GM19455 (cell line): ENCODE measurements around the gene BAZ1B.
"Not testable (repeated sequence)": the region's sequence is repeated elsewhere in the genome, so short reads cannot be mapped to it uniquely, and the experiment has no call there.

ENCODE experiments used
- ATAC-seq: cut with Tn5 transposase; IDR thresholded peaks from one replicate; pipeline ENCODE4 v1.9.1; 2021; ENCODE audit not compliant: unreplicated experiment

The BAZ1B gene, protein sequence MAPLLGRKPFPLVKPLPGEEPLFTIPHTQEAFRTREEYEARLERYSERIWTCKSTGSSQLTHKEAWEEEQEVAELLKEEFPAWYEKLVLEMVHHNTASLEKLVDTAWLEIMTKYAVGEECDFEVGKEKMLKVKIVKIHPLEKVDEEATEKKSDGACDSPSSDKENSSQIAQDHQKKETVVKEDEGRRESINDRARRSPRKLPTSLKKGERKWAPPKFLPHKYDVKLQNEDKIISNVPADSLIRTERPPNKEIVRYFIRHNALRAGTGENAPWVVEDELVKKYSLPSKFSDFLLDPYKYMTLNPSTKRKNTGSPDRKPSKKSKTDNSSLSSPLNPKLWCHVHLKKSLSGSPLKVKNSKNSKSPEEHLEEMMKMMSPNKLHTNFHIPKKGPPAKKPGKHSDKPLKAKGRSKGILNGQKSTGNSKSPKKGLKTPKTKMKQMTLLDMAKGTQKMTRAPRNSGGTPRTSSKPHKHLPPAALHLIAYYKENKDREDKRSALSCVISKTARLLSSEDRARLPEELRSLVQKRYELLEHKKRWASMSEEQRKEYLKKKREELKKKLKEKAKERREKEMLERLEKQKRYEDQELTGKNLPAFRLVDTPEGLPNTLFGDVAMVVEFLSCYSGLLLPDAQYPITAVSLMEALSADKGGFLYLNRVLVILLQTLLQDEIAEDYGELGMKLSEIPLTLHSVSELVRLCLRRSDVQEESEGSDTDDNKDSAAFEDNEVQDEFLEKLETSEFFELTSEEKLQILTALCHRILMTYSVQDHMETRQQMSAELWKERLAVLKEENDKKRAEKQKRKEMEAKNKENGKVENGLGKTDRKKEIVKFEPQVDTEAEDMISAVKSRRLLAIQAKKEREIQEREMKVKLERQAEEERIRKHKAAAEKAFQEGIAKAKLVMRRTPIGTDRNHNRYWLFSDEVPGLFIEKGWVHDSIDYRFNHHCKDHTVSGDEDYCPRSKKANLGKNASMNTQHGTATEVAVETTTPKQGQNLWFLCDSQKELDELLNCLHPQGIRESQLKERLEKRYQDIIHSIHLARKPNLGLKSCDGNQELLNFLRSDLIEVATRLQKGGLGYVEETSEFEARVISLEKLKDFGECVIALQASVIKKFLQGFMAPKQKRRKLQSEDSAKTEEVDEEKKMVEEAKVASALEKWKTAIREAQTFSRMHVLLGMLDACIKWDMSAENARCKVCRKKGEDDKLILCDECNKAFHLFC (N-terminal part only)

GRCh38 chr7:73522105-73522872 lies at the start of gene BAZ1B:
TSS of gene BAZ1B (minus strand) at chr7:73522293. CDS start at chr7:73521933, 360 bp downstream.
- peak; percentile 77 for ATAC-seq

- no peak for ATAC-seq
These were observed 48.9 kb upstream of the BAZ1B start for GRCh38 chr7:73570977-73571376.

DNA sequence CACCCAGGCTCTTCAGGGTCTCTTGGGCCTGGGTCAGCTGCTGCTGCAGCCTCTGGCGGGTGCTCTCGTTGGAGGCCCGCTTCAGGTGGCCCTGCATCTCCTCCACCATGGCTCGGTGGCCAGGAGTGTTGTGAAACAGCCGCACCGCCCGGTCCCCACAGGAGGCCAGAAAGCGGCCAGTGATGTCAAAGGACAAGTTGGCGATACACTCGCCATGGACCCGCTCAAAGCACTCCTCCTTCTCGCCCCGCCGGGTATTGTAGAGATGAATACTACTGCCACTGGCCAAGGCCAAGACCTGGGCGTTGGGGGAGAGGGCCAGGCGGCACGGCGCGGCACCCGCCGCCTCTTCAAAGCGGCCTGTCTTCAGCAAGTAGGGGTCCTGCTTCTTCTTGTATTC lies 48.4 kb upstream of the BAZ1B start:
- no peak for ATAC-seq

- no peak for ATAC-seq
These were observed 47.0 kb upstream of the BAZ1B start for GRCh38 chr7:73569042-73569608.

DNA sequence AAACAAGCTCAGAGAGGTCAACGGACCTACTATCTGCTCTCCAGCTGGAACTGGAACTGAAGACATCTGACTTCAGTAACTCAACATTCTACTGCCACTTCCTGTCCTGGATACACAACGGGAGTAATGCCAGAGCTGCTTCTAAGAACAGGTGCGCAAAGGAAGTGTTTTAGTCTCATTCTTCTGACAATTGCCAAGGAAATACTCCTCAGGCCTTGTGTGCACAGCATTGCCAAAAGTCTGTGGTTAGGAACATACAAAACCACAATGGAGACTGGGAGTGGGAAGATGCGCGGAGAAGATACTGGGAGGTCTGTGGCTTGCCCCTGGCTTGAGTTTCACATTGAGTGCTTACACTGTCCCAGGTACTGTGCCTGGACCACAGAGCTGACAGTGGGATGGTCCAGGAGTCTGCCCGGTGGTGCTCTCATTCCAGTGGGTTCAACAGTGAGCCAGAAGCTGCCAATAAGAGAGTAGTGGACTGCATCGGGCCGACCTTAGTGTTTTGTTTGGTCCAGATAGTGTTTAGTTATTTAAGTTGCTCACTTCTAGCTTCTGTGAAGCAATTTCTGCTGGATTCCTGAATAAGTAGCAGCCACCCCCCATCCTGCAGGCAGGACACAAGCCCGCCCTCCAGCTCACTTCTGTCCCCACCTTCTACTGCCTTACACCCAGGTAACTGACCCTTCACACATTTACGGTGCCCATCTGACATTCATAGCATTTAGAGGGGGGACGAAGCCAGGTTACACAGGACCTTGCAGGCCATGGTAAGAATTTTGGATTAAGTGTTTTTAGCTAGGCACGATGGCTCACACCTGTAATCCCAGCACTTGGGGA lies 46.0 kb upstream of the BAZ1B start:
- no peak for ATAC-seq

DNA sequence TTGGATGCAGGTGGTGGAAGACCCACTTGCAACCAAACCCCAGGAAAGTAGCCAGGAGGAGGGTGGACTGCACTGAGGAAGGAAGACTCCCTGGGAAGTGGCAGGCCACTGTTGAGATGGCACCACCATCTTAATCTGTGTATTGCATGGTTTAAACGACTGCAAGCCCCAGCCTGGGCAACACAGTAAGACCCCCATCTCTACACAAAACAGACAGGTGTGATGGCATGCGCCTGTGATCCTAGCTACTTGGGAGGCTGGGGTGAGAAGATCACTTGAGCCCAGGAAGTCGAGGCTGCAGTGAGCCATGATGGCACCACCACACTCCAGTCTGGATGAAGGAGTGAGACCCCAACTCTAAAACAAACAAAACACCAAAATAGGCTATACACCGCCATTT lies 45.0 kb upstream of the BAZ1B start:
- ATAC-seq = no peak

DNA sequence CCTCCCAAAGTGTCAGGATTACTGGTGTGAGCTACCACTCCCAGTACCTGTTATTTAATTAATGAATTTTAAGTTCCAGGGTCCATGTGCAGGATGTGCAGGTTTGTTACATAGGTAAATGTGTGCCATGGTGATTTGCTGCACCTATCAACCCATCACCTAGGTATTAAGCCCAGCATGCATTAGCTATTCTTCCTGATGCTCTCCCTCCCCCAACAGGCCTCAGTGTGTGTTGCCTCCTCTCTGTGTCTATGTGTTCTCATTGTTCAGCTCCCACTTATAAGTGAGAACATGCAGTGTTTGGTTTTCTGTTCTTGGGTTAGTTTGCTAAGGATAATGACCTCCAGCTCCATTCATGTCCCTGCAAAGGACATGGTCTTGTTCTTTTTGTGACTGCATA lies 44.3 kb upstream of the BAZ1B start:
- not testable (repeated sequence) for ATAC-seq

- no peak for ATAC-seq
These were observed 43.7 kb upstream of the BAZ1B start for GRCh38 chr7:73565675-73566340.

- no peak for ATAC-seq
These were observed 38.2 kb upstream of the BAZ1B start for GRCh38 chr7:73560109-73560835.

- ATAC-seq = peak; percentile 43
These were observed 35.5 kb upstream of the BAZ1B start, which contains the start of gene BCL7B for GRCh38 chr7:73557397-73558257. TSS of gene BCL7B (minus strand) at chr7:73557690. CDS start at chr7:73557578, 112 bp downstream.

GRCh38 chr7:73557108-73557396 lies 35.0 kb upstream of the BAZ1B start:
- ATAC-seq = peak; percentile 84

DNA sequence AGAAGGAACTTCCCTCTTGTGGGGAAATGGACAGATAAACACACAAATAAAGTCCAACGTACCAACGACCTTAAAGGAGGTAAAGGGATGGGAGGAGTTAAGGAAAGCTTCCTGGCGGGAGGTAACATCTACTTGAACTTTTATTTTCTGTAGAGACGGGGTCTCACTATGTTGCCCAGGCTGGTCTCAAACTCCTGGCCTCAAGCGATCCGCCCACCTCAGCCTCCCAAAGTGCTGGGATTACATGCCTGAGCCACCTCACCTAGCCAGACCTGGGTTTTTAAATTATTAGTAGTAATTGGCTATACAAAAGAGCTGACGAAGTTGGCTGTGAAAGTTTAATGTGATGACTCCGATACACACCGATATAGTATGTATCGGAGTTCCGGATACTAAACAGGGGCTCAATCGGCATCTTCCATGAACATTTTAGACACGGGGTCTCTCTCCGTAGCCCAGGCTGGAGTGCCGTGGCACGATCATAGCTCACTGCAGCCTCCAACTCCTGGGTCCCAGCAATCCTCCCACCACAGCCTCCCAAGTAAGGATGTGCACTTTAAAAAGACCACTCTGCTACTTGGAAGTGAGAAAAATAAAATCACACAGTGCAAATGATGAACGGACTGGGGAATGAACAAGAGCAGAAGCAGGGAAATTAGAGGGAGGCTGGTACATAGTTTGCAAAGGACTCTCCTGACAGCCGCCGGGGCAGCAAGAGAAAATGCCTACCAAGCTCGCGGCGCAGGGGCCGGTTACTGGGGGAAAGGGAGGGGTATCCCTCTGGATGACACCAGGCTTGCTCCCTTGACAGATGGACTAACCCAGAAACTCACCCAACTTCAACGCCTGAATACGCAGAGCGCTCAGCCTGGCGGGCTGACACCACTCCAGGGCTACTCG lies 34.4 kb upstream of the BAZ1B start:
- no peak for ATAC-seq

DNA sequence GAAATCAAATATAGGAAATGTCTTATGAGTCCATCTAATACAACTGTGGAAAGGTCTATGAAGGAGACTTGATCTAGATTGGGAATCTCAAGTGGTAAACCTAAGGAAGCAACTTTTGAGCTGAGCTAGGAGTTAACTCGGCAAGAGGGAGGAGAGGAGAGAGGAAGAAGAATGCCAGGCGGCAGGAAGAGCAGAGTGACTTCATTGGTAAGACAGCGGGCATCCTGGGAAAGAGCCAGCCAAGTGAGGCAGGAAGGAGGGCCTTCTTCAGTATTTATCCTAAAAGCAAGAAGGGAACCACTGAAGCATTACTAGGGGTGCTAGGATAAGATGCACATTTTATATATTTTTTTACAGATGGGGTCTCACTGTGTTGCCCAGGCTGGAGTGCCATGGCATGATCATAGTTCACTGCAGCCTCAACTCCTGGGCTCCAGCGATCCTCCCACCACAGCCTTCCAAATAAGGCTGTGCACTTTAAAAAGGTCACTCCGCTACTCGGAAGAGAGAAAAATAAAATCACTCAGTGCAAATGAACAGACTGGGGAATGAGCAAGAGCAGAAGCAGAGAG lies 33.4 kb upstream of the BAZ1B start:
- no peak for ATAC-seq

- not testable (repeated sequence) for ATAC-seq
These were observed 28.0 kb upstream of the BAZ1B start for GRCh38 chr7:73550093-73550492.

DNA sequence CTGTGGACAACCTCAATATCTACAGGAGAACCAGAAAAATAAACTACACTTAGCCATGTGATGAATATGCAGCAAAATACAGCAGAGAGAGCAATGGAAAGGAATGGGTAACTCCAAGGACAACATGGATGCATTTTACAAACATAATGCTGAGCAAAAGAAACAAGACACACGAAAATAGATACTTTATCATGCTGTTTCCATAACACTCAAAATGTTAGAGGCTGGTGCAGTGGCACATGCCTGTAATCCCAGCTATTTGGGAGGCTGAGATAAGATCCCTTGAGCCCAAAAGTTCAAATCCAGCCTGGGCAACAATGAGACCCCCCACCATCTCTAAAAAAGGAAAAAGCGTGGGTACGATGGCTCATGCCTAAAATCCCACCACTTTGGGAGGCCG lies 27.1 kb upstream of the BAZ1B start:
- no peak for ATAC-seq

DNA sequence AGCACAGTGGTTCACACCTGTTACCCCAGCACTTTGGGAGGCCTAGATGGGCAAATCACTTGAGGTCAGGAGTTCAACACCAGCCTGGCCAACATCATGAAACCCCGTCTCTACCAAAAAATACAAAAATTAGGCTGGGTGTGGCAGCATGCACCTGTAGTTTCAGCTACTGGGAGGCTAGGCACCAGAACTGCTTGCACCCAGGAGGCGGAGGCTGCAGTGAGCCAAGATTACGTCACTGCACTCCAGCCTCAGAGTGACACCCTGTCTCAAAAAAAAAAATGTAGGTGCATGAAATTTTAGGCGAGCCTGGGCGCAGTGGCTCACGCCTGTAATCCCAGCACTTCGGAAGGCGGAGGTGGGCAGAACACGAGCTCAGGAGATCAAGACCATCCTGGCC lies 25.7 kb upstream of the BAZ1B start:
- ATAC-seq = no peak
